GM04503 (cell line): ENCODE measurements around the gene ACAN.

Experiments
- DNase-seq: peaks from one replicate; pipeline ENCODE4 v3.0.0-alpha.2; 2012; ENCODE audit warnings: low read depth

The ACAN gene

GRCh38 chr15:88878720-88879184, 75.5 kb downstream of the ACAN start:
- no peak for DNase-seq

DNA sequence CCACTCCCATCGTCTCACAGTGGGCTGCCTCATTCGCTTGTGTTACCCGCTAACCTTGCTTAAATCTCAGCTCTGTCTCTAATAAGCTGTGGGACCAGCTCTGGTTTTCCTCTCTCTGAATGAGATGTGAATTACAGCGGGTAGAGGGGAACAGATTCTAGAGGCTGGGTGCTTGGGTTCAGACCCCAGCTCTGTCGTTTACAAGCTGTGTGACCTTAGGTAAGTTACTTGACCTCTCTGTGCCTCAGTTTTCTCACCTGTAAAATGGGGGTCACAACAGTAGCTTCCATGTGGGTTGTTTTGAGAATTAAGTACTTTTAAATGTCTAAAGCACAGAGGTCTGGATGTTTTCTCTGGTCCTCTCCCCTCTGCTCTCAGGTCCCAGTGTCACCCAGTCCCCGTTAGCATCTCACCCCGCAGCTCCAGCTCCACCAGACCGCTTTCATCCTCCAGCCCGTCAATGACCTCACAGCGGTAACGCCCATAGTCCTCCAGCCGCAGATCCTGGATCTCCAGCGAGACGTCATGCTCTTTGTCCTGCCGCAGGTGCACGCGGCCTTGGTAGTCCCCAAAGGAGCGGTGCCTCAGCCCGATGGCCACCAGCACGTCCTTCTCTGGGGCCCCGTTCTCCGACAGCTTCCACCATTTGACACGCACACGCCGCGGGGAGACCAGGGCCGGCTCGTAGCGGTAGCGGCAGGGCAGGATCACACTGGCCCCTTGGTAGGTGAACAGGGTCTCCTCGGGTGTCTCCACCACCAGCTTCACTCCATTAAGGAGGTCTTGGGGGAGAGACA, 77.9 kb downstream of the ACAN start:
- no peak for DNase-seq

DNA sequence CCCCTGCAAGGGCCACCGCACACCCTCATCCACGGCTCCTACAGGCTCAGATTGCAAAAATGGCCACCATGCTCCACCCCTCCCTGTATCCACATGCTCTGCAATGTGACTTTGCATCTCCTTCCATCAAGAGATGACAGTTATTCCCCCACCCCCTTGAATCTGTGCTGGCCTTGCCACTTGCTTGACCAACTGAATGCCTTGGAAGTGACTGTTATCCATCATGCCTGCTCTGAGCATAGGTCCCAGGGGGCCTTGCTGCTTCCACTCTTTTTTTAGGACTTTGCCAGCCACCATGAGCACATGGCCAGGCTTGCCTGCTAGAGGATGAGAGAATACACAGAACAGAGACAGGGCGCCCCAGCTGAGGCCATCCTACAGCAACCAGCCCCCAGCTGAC, 78.5 kb downstream of the ACAN start:
- no peak for DNase-seq

DNA sequence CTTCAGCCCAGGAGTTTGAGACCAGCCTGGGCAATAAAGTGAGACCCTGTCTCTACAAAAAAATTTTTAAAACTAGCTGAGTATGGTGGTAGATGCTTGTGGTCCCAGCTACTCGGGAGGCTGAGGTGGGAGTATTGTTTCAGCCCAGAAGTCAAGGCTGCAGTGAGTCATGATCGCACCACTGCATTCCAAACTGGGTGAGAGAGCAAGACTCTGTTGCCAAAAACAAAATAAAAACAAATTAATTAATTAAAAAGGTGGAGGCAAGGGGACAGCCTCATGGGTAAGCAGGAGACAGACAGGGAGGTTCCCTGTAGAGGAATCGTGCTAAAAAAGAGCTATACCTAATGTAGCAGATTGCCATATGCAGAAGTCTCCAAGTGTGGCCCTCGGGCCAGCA, 79.5 kb downstream of the ACAN start:
- DNase-seq = no peak

DNA sequence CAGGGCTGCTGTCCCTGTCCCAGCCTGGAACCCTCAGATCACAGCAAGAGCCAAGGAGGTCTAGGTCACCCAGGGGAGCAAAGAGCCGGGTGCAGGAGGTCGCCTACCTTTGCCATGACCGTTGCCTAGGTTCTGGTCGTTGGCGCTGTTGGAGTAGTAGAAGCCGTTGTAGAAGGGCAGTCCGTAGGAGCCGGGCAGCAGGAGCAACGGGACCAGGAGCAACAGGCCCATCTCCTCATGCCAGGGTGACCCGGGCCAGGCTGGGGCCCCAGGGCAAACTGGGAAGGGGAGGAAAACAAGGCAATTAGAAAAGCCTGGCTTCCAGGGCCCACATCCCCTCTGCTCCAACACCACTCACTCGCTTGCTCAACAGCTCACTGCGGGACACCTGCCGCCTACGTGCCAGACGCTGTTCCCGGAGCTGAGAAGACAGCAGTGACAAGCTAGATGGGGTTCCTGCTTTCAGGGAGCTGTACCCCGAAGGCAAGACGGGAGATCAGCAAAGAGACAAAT, 83.9 kb downstream of the ACAN start:
- DNase-seq = no peak

DNA sequence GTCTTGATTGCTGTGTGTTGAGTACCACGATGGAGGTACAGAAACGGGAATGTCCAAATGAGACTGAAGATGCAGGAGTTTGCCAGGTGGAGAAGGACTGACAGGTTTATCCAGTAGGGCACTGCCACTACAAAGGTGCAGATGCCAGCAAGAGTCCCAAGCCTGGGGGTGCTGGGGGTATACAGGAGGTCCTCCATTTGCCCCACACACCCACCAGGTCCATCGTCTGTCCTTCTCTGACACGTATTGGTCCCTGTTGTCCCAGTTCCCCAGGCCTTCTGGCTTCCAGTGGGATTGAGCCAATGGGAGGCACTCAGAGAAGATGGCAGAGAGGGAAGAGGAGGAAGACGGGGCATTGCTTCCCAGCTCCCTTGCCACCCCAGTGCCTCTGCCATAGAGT, 85.5 kb downstream of the ACAN start:
- no peak for DNase-seq

GRCh38 chr15:88890495-88890894, 87.3 kb downstream of the ACAN start:
- no peak for DNase-seq

DNA sequence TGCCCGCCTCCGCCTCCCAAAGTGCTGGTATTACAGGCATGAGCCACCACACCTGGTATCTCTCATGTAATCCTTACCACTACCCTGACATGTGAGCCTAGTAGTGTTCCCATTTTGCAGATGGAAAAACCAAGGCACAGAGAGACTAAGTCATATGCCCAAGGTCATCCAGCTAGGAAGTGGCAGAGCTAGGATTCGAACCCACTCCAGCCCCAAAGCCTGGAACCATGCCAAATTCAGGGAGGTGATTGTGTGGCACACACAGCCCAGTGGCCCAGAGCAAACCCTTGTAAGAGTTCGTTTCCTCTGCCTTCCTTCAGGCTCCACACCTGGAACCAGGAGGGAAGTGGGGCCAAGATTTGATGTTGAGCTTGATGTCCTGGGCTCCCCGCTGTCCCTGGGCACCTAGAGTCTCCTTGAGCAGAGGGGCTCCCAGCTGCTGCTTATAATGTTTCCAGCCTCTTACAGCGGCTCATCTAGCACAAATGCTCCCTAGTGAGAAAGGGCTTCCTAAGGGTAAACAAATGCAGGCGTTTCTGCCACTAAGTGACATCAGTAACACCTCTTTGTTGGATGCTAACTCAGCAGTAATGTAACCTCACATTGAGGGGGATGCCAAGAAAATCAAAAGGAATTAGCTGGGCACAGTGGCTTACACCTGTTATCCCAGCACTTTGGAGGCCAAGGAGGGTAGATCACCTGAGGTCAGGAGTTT, 88.5 kb downstream of the ACAN start:
- no peak for DNase-seq

DNA sequence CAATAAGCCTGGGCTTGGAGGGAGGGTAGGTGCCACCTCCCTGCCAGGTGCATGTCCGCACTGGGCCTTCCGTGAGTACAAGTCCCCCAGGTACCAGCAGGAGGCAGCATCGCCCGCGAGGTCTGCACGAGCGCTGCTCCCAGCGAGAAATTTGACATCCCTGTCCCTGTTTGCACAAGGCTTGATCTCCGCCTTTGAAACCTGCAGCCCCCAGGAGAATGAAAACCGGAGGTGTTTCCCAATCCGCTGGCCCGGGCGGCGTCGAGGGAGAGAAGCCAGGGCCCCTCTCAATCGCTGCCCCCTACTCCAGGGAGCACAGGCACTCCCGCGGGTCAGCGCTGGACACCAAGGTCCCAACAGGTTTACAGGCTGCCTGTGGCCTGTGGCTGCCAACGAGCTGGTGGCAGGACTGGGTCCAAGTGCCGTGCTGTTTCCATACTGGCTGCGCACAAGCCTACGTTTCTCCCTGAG, 91.1 kb downstream of the ACAN start:
- DNase-seq = no peak

GRCh38 chr15:88894819-88895767, 91.9 kb downstream of the ACAN start, which contains the start of gene HAPLN3:
Gene HAPLN3 (minus strand): TSS chr15:88895544. CDS start chr15:88887298, 8,246 bp downstream.
- DNase-seq = no peak

GRCh38 chr15:88896333-88897033, 93.2 kb downstream of the ACAN start:
- no peak for DNase-seq

GRCh38 chr15:88897142-88897455, 93.9 kb downstream of the ACAN start:
- DNase-seq = no peak

GRCh38 chr15:88897456-88898194, 94.4 kb downstream of the ACAN start:
- no peak for DNase-seq

DNA sequence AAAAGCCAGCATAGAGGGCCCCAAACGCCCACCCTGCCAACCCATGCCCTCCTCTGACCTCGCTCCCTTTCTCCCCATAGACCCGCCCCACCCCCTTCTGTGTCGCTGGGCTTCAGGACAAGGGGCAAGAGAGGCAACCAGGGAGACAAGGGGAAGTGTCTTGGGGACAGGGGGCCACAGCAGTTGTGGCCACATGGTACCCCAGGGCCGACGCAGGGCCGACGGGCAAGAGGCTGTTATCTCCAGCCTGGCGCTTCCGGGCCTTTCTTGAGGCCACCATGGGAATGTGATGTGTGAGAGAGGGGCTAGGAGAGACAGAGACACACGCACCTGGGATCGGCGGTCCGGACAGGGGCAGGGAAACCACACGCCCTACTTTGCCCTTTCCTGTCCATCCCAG, 95.5 kb downstream of the ACAN start:
- no peak for DNase-seq

DNA sequence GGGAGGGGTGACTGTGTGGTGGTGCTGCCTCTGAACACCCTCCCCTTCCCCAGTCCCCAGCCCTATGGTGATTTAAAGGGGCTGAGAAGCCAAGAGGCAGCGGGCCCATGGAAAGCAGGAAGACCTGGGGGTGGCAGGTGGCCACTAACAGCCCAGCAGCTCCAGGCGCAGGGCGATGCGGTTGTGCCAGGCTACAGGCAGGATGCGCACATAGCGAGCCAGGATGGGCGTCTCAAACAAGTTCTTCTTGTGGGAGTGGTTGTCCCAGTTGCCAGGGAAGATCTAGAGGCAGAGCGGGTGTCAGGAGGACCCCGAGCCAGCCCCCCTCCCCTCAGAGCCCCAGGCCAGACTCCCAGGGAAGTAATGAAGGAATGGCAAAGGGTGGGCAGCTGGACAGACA, 96.0 kb downstream of the ACAN start:
- DNase-seq = no peak

DNA sequence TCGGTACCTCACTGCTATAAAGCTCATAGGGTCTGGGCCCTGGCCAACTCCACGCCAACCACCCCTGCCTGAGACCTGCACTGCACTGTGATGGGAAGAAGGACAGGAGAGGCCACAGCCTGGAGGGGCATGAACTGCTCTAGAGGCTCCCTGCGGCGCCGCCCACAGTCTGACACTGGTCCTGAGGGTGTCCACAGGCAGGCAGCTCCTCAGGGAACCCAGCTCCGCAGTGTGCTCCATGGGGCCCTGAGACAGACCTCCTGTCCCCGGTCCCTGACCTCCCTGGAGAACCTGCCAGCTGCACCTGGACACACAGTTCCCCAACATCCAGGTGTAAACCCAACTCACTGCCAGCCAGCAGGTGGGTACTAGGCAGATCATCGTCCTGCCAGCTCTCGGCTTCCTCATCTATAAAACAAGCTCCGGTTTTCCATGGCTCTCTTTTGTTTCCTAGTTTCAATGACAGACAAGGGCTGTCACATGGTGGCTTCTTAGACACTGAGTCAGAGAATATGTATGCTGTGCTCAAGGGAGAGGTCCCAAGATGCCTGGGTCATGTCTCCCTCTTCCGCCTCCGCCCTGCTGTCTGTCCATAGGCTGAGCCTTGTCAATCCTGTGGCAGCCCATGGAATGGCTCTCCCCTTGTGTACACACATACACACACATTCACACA, 97.2 kb downstream of the ACAN start:
- DNase-seq = no peak

GRCh38 chr15:88900982-88901418, 97.8 kb downstream of the ACAN start:
- DNase-seq = no peak

DNA sequence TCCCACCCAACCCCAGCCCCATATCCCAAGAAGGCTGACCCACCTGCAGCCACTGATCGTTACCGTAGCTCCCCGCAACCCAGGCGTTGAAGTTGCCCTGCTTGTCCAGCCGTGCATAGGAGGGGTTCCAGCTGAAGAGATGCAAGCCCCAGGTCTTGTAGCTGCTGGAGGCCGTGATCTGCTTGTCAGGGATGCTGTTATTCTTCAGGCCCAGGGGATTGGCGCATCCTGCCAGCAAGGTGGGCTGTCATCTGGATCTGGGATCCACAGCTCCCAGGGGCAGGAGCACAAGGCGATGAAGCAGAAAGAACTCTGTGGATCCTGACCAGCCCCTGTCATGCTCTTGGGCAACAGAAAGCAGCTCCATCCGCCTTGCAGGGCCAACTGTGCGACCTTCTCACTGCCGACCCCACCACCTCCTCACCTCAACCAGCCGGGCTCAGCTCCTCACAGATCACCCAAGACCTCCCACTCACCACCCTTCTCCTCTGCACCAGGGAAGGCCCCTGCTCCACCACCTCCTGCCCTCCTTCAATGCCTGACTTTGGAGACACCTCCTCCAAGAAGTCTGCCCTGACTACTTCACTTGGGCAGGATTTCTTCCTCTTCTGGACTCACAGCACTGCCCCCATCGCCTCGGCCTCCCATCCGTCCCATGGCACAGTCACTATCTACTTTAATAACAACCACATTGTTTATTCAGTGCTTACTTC, 98.4 kb downstream of the ACAN start:
- no peak for DNase-seq

- DNase-seq = no peak
Measured at GRCh38 chr15:88902221-88902835, 99.1 kb downstream of the ACAN start.
